Kidney epithelial cell (primary cell): ENCODE measurements around the gene EML5. TPM values are rescaled to one million over a fixed set of nuclear protein-coding genes. Genes with fewer than 3 reads are reported as not detected.

ENCODE experiments used
- DNase-seq: peaks from one replicate; pipeline ENCODE4 v3.0.0-alpha.2; 2010; ENCODE audit warnings: low read depth
- H3K27me3 ChIP-seq: 2 replicates; pipeline ENCODE4 v1.6.0; 2011; ENCODE audit warnings: low read length; ENCODE audit not compliant: control insufficient read depth, insufficient read depth
- H3K36me3 ChIP-seq: 2 replicates; pipeline ENCODE4 v1.5.1; 2011; ENCODE audit warnings: low read length; ENCODE audit not compliant: control insufficient read depth, insufficient read depth
- H3K4me3 ChIP-seq: 2 replicates; pipeline ENCODE4 v1.5.1; 2011; ENCODE audit warnings: low read depth, mild to moderate bottlenecking, control low read depth, low read length
- CTCF ChIP-seq: IDR thresholded peaks from 2 replicates; pipeline ENCODE4 v1.5.1; 2011; ENCODE audit warnings: mild to moderate bottlenecking, moderate library complexity, low read length, control low read depth, inconsistent platforms; ENCODE audit not compliant: insufficient read depth, poor library complexity, severe bottlenecking
- total RNA-seq: library from RNA; depleted of rRNA; stranded (reverse); fragments of >200 nt; gene quantifications from 2 replicates; pipeline ENCODE4 v1.2.3, GENCODE V29; 2015

Gene EML5
- total RNA-seq, 1 donor from 2014 or later, result 0.79 TPM

GRCh38 chr14:88835661-88836060 is 42.9 kb upstream of the EML5 start:
- no peaks in the 10 kb centered on the region for H3K27me3 ChIP-seq
- no peak for TF ChIP-seq CTCF
- H3K36me3 ChIP-seq, result no peaks in the 10 kb centered on the region
- no peak overlapping the region for H3K4me3 ChIP-seq
- DNase-seq, result no peak

GRCh38 chr14:88834883-88835431 is 42.2 kb upstream of the EML5 start:
- no peaks in the 10 kb centered on the region for H3K27me3 ChIP-seq
- H3K36me3 ChIP-seq, result no peaks in the 10 kb centered on the region
- no peak overlapping the region for H3K4me3 ChIP-seq
- no peak for TF ChIP-seq CTCF
- no peak for DNase-seq

GRCh38 chr14:88831284-88831683 is 38.5 kb upstream of the EML5 start:
- H3K36me3 ChIP-seq, result no peaks in the 10 kb centered on the region
- no peak for TF ChIP-seq CTCF
- no peak overlapping the region for H3K4me3 ChIP-seq
- DNase-seq, result no peak
- H3K27me3 ChIP-seq, result no peaks in the 10 kb centered on the region

GRCh38 chr14:88829685-88830302 is 37.0 kb upstream of the EML5 start:
- H3K27me3 ChIP-seq, result no peaks in the 10 kb centered on the region
- H3K4me3 ChIP-seq, result no peak overlapping the region
- TF ChIP-seq CTCF, result no peak
- DNase-seq, result no peak
- H3K36me3 ChIP-seq, result no peaks in the 10 kb centered on the region

GRCh38 chr14:88829188-88829587 is 36.4 kb upstream of the EML5 start:
- TF ChIP-seq CTCF, result no peak
- Histone ChIP-seq H3K27me3 (no peaks in the 10 kb centered on the region), H3K36me3 (no peaks in the 10 kb centered on the region), H3K4me3 (no peak overlapping the region)
- DNase-seq, result no peak

- DNase-seq, result no peak
- H3K4me3 ChIP-seq, result no peak overlapping the region
- H3K36me3 ChIP-seq, result no peaks in the 10 kb centered on the region
- no peak for TF ChIP-seq CTCF
- peaks cover under 1% of the 10 kb centered on the region for H3K27me3 ChIP-seq
Observed at GRCh38 chr14:88825503-88825902, 32.8 kb upstream of the EML5 start.
